HEK293T (cell line): ENCODE data around the gene ELMO3.

Experiments used
- CTCF ChIA-PET: fragments of 350-600 bp; formaldehyde crosslinking; extraction: SDS; loops from one replicate; lab custom pipeline; 2021; ENCODE audit warnings: antibody characterized with exemption, inconsistent platforms; lab: Yijun Ruan, JAX
- POLR2A ChIA-PET: fragments of 350-600 bp; formaldehyde crosslinking; extraction: SDS; loops from one replicate; lab custom pipeline; 2020; ENCODE audit warnings: antibody characterized with exemption, inconsistent platforms; lab: Yijun Ruan, JAX
- DNase-seq: peaks from one replicate; pipeline ENCODE4 v3.0.0; 2012; ENCODE audit warnings: mixed read lengths; ENCODE audit errors: extremely low spot score
- ARNT ChIP-seq: fragments of 450-650 bp; IDR thresholded peaks from 2 replicates; pipeline ENCODE4 v1.6.1; 2017; ENCODE audit warnings: mild to moderate bottlenecking
- BHLHE40 ChIP-seq: fragments of 450-650 bp; IDR thresholded peaks from 2 replicates; pipeline ENCODE4 v1.6.1; 2016; ENCODE audit warnings: mild to moderate bottlenecking, moderate library complexity, borderline replicate concordance
- CTBP1 ChIP-seq: fragments of 450-650 bp; IDR thresholded peaks from 2 replicates; pipeline ENCODE4 v1.6.1; 2016; ENCODE audit warnings: borderline replicate concordance
- ELF4 ChIP-seq: fragments of 450-650 bp; IDR thresholded peaks from 2 replicates; pipeline ENCODE4 v1.6.1; 2017; ENCODE audit warnings: antibody characterized with exemption
- FOXA1 ChIP-seq: fragments of 450-650 bp; IDR thresholded peaks from 2 replicates; pipeline ENCODE4 v1.6.1; 2016; ENCODE audit warnings: mild to moderate bottlenecking
- FOXK2 ChIP-seq: fragments of 450-650 bp; IDR thresholded peaks from 2 replicates; pipeline ENCODE4 v1.6.1; 2016; ENCODE audit warnings: mild to moderate bottlenecking
- FOXM1 ChIP-seq: fragments of 450-650 bp; IDR thresholded peaks from 2 replicates; pipeline ENCODE4 v1.6.1; 2017; ENCODE audit warnings: mild to moderate bottlenecking, borderline replicate concordance
- HDGF ChIP-seq: fragments of 450-650 bp; IDR thresholded peaks from 2 replicates; pipeline ENCODE4 v1.6.1; 2017; ENCODE audit warnings: antibody characterized with exemption, borderline replicate concordance
- L3MBTL2 ChIP-seq: fragments of 450-650 bp; conservative IDR thresholded peaks from 2 replicates; pipeline ENCODE4 v1.6.1; 2016; ENCODE audit warnings: mild to moderate bottlenecking
- LEF1 ChIP-seq: fragments of 450-650 bp; IDR thresholded peaks from 2 replicates; pipeline ENCODE4 v1.6.1; 2017; ENCODE audit warnings: mild to moderate bottlenecking, borderline replicate concordance
- NFRKB ChIP-seq: fragments of 450-650 bp; IDR thresholded peaks from 2 replicates; pipeline ENCODE4 v1.6.1; 2016; ENCODE audit warnings: mild to moderate bottlenecking, moderate library complexity
- PKNOX1 ChIP-seq: fragments of 450-650 bp; IDR thresholded peaks from 2 replicates; pipeline ENCODE4 v1.6.1; 2016
- SP1 ChIP-seq: fragments of 450-650 bp; IDR thresholded peaks from 2 replicates; pipeline ENCODE4 v1.6.1; 2017
- SUZ12 ChIP-seq: fragments of 450-650 bp; IDR thresholded peaks from 2 replicates; pipeline ENCODE4 v1.6.1; 2016; ENCODE audit warnings: mild to moderate bottlenecking
- TARDBP ChIP-seq: fragments of 450-650 bp; IDR thresholded peaks from 2 replicates; pipeline ENCODE4 v1.6.1; 2016
- ZNF384 ChIP-seq: fragments of 450-650 bp; IDR thresholded peaks from 2 replicates; pipeline ENCODE4 v1.6.1; 2016

Gene ELMO3

DNA sequence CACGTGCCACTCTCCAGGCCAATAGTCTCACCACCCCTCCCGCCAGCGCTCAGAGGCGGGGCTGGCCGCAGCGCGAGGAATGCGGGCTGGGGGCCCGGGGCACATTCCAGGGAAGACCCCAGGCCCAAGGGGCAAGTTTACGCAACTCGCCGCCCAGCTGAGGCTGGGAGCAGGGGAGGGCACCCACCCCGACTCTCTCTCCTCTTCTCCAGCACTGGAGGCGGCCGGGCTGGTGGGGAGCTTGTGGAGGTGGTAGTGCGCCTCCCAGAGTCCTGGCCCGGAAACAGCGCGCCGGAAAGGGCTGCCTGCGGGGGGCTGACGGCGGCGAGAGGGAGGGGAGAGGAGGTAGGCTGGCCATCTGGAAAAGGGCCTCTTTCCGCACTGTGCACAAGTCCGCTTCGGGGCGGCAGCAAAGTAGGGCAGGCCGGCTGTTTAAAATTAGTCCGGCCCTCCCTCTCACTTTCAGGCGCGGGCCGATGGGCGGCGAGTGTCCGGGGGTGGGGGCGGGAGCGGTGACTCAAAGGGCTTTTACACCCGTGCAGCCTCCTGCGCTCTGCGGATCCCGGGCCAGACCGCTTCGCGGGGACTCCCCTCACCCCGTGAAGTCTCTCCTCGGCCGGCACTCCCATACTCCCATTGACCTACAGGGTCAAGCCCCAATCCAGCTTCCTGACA, 47.3 kb downstream of the ELMO3 start:
- DNase-seq = peak; percentile 65
- POLR2A ChIA-PET = interaction anchor here (0.6 to 5.3 kb wide), 12 partner anchors 9 to 414 kb away, joined by 3 to 41 read pairs (median 5); partner anchors contain the start of genes ACD, E2F4, FBXL8 and TMEM208
- CTCF ChIA-PET = interaction anchor here (1.4 kb wide), 1 partner anchor 20 kb away, joined by 3 read pairs; the partner anchor contains the start of gene TMEM208
- TF ChIP-seq SUZ12 (no peak), L3MBTL2 (peak; percentile 73), HDGF (0 out of 2 replicates have a peak, but pooled peaks have one; percentile 13), TARDBP (no peak)

DNA sequence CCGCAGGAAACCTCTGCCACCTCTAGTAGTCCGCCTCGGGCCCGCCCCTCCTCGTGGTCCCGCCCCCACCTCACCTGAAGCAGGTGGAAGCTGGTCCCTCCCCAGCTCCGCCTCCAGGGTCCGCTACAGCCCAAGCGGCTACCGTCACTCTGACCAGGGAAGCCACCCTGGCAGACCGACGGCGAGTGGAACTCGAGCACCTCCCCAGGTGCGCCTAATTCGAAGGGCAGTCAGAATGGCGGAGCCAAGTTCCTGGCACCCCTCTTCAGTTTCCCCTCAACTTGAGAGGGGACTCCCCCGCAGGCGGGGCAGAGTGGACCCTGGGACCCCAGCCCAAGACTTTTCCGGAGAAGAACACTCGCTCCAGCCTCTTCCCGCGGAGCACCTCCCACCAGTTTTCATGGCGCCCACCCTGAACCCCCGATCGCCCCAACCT, 47.8 kb downstream of the ELMO3 start:
- ChIA-PET POLR2A (interaction anchor here (0.6 to 5.3 kb wide), 13 partner anchors 9 to 413 kb away, joined by 3 to 41 read pairs (median 5); partner anchors contain the start of genes ACD, E2F4, FBXL8 and TMEM208), CTCF (interaction anchor here (1.4 kb wide), 1 partner anchor 20 kb away, joined by 3 read pairs; the partner anchor contains the start of gene TMEM208)
- no peak for TF ChIP-seq HDGF
- peak; percentile 25 for DNase-seq

- POLR2A ChIA-PET = interaction anchor here (0.7 to 5.3 kb wide), 18 partner anchors 9 to 180 kb away, joined by 3 to 41 read pairs (median 4); partner anchors contain the start of genes E2F4, PLEKHG4 and TMEM208
- TF ChIP-seq ELF4 (no peak), TARDBP (no peak), L3MBTL2 (peak; percentile 94), SUZ12 (no peak), HDGF (peak; percentile 97; the same call in 1 of the 2 replicates)
- CTCF ChIA-PET = interaction anchor here (1.4 to 2.7 kb wide), 2 partner anchors 13 to 21 kb away, joined by 3 to 10 read pairs; partner anchors contain the start of gene TMEM208
- DNase-seq = peak; percentile 93
Observed at GRCh38 chr16:67247192-67248072, 48.5 kb downstream of the ELMO3 start, which contains the start of gene FHOD1. Gene FHOD1 (minus strand): TSS chr16:67247481. CDS start chr16:67247410, 71 bp downstream.

GRCh38 chr16:67248073-67248400, 49.1 kb downstream of the ELMO3 start:
- ChIA-PET POLR2A (interaction anchor here (0.7 to 5.3 kb wide), 17 partner anchors 8 to 180 kb away, joined by 3 to 41 read pairs (median 3); partner anchors contain the start of genes PLEKHG4 and TMEM208), CTCF (interaction anchor here (0.6 to 2.7 kb wide), 2 partner anchors 13 to 380 kb away, joined by 3 to 10 read pairs; no protein-coding TSS in a partner anchor)
- TF ChIP-seq NFRKB = no peak
- no peak for TF ChIP-seq SP1
- TF ChIP-seq ARNT = no peak
- no peak for TF ChIP-seq CTBP1
- no peak for TF ChIP-seq PKNOX1
- TF ChIP-seq ZNF384 = no peak
- no peak for TF ChIP-seq BHLHE40
- TF ChIP-seq L3MBTL2 = no peak
- TF ChIP-seq SUZ12 = no peak
- no peak for TF ChIP-seq FOXM1
- TF ChIP-seq HDGF = no peak
- no peak for TF ChIP-seq LEF1
- TF ChIP-seq FOXA1 = no peak
- TF ChIP-seq TARDBP = no peak
- no peak for TF ChIP-seq ELF4
- DNase-seq = no peak

- DNase-seq = peak; percentile 46
- TF ChIP-seq SP1 = no peak
- TF ChIP-seq L3MBTL2 = peak; percentile 70
- TF ChIP-seq CTBP1 = no peak
- POLR2A ChIA-PET = interaction anchor here (0.8 to 5.3 kb wide), 15 partner anchors 11 to 179 kb away, joined by 3 to 41 read pairs (median 3); partner anchors contain the start of genes PLEKHG4 and TMEM208
- CTCF ChIA-PET = interaction anchor here (0.6 to 2.7 kb wide), 2 partner anchors 12 to 380 kb away, joined by 3 to 10 read pairs; no protein-coding TSS in a partner anchor
Observed at GRCh38 chr16:67248401-67249177, 49.7 kb downstream of the ELMO3 start, which contains the start of gene SLC9A5. Gene SLC9A5 (plus strand): TSS chr16:67248979. CDS start chr16:67249015, 36 bp downstream.

GRCh38 chr16:67249178-67250044, 50.5 kb downstream of the ELMO3 start:
- POLR2A ChIA-PET = interaction anchor here (0.8 to 5.3 kb wide), 5 partner anchors 11 to 133 kb away, joined by 3 to 41 read pairs (median 4); partner anchors contain the start of gene TMEM208
- CTCF ChIA-PET = interaction anchor here (0.7 to 2.7 kb wide), 2 partner anchors 11 to 23 kb away, joined by 3 to 10 read pairs; partner anchors contain the start of gene TMEM208
- TF ChIP-seq L3MBTL2 = no peak
- TF ChIP-seq ELF4 = no peak
- no peak for TF ChIP-seq TARDBP
- no peak for TF ChIP-seq ZNF384
- no peak for TF ChIP-seq FOXK2
- no peak for TF ChIP-seq ARNT
- no peak for TF ChIP-seq LEF1
- TF ChIP-seq NFRKB = no peak
- no peak for TF ChIP-seq FOXM1
- no peak for DNase-seq
